Activated CD8-positive, alpha-beta memory T cell treated with anti-CD3 and anti-CD28 coated beads for 4 hours (primary cell): ENCODE measurements around the gene GOT1.

ENCODE experiments used
- DNase-seq, 2 donors: peaks; one replicate each; pipeline ENCODE4 v3.0.0-alpha.2; 2020; ENCODE audit warnings: low read depth in 2 of 2

Gene GOT1

DNA sequence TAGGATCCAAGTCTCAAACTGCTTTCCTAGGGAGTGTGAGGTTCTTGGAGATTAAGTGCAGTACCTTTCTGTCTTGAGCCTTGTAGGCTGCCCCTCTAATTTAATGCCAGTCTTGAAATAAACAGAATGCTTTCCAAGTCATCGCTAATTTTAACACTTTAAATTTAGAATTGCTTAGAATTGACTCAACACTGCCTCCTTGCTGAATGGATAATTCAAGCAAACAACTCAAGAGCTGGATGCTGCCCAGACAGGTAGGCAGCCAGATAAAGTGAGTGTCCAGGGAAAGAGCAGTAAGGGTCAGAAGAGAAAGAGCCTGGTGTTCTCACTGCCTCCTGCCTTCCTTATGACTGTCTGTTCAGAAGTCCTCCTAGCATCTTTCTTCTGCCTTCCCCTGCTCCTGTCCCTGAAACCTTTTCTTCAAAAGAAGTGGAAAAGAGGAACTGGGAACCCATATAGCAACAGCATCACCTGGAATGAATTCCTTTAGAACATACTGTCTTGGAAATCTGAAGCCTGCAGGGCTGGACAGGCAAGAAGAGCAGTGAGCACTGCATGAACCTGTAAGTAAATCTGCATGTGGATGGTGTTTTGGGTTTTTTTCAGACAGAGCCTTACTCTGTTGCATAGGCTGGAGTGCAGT lies 3.1 kb upstream of the GOT1 start:
- DNase-seq = no peak

DNA sequence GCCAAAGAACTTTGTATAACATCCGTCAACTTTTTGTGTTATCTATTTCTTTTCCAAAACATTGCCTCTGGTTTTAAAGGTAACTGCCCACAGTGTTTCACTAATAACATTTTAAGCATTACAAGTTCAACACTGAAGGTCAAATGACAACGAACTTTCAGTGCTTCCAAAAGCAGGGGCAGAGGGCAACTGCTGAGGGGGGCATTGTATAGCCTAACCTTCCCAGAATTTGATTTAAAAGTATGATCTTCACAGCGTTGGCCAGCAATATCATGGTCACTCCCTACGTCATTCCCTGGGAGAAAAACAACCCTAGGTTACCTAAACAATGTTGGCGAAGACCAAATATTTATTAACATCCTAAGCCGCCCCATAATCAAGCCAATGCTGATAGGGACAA lies 2.5 kb upstream of the GOT1 start:
- no peak for DNase-seq

DNA sequence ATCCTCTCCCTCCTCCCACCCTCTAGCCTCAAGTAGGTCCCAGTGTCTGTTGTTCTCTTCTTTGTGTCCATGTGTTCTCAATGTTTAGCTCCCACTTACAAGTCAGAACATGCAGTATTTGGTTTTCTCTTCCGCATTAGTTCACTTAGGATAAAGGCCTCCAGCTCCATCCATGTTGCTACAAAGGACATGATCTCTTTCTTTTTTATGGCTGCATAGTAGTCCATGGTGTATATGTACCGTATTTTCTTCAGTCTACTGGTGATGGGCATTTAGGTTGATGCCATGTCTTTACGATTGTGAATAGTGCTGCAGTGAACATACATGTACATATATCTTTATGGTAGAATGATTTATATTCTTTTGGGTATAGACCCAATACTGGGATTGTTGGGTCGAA lies 1.6 kb upstream of the GOT1 start:
- DNase-seq = no peak

DNA sequence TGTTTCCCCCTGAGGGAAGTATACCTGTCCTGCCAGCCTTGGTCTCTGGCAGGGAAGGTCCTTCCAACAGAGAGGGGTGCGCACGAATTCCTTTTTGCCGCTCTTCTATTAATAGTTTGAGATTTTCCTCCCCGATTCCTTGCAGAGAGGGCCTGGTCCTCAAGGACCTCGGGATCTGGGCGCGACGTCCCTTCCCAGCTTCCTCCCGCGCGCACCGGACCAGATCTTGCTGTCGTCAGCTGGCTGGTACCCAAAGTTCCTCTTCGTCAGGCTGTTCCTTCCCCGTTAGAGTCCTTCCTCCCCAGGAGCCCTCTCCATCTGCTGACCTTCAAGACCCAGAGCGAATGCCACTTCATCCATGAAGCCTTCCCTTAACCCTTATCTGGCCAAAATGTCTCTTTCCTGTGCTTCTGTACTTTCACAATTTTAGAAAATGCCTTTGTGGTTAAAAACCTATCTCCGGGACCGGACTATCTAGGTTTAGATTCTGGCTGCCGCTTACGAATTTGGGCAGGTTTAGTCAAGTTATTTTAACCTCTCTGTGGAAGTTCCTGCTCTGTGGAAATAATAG lies 851 bp upstream of the GOT1 start:
- no peak for DNase-seq

DNA sequence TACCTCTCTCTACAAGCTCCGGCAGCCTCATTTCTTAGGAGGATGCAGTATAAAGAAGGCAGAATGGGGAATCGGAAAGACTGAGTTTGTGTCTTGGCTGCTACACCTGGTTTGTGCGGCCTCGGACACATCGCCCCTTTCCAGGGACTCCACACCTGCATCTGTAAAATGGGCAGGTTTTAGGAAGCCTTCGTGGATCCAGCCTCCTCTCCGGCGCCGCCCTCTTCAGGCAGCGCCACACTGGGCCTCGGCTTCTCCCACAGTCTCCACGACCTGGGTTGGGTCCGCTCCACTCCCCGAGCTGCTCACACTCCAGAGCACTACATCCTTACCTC lies 341 bp downstream of the GOT1 start:
- DNase-seq = no peak

DNA sequence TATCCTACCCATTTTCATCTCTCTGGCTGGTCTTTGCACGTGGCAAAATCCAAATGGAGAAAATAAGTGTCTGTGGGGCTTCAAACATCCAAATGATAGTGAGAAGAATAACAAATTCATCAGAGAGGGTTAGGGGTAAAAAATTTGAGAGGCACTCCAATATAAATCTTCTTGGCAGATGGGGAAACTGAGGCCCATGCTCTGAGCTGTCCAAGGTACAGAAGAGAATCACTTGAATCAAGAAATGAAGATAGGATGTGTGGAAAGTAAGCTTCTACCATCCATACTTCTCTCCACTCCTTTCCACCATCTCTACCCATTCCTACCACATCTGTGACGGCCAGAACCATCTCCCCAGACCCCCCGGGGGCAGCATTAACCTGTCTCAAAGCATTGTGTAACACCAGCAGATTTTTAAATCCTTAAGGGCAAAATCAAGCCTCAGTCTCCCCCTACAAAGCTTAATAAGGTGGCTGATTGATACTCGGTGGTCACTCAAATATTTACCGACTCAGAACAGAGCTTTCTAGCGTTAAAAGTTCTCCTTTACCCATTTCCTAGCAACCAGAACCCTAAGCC lies 818 bp downstream of the GOT1 start:
- no peak for DNase-seq

DNA sequence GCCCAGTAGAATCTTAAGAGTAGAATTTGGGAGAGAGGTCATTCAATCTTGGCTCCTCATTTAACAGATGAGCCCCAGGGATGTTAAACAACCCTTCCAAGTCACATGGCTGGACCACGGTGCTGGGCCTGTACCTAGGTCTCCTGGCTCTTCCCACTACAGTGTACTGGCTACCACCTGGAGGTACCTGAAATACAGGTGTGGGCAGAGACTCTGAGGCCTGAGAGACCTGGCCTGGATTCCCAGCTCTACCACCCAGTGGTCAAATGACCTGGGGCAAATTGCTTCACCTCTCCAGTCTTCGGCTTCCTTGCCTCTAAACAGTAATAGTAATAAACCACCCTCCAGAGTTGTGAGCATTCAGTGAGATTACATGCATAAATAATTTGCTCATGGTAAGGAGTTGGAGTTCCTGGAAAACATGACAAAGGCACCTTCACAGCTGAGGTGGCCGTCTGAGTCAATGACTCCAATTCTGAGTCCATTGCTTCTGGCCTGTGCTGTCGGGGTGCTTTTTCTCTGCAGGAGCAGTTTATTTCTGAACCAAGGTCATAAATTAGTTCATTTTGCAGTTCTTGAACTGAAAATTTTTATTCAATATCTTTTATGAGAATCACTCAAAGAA lies 2.7 kb downstream of the GOT1 start:
- DNase-seq = no peak

DNA sequence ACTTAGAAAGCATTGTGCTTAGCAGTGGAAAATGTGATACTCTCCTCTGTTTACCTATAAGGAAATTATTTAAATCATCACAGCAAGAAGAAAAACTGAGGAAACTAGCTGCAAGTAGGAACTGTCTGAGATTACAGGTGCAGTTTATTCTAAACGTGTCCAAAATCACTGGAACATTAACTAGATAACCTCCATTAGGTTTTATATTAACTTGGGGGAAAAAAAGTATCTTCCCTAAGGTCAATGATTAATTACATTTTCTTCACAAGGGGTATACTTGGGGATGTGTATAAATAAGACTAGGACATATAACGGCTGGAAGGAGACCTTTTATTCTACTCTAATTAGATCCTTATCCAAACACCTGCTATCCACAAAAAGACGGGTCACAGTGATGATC lies 3.7 kb downstream of the GOT1 start:
- no peak for DNase-seq

DNA sequence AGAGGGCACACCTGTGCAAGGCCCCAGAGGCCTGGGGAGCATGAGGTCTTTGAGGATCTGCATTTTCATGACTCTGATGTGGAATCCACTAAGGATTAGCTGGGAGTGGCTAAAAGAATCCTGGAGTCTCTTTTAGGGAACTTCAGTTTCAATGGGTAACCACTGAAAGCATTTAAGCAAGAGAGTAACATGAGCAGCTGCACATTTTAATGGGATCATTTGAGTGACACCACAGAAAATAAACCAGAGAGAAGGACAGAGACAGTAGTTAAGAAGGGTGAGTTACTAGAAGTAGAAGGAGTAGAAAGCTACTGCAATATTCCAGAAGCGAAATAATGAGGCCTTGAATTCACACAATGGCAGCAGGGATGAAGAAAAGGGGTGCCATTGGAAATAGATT lies 5.2 kb downstream of the GOT1 start:
- no peak for DNase-seq

DNA sequence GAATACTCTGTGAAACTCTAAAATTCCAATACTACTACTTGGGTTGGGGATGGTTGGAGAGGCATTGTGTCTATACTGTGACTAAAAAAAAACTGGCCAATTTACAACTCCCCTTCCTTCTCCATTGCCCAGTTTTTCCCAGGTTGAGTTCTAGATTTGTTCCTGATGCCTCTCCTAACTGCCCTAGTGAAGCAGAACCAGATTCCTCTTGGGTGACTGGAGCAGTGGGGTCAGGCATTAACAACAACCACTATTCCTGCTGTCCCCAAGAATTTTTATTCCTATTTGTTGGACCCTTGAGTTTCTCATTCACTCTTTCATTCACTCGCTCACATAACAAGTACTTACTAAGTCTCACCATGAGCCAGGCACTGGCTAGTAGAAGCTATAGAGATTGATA lies 5.8 kb downstream of the GOT1 start:
- DNase-seq = no peak

DNA sequence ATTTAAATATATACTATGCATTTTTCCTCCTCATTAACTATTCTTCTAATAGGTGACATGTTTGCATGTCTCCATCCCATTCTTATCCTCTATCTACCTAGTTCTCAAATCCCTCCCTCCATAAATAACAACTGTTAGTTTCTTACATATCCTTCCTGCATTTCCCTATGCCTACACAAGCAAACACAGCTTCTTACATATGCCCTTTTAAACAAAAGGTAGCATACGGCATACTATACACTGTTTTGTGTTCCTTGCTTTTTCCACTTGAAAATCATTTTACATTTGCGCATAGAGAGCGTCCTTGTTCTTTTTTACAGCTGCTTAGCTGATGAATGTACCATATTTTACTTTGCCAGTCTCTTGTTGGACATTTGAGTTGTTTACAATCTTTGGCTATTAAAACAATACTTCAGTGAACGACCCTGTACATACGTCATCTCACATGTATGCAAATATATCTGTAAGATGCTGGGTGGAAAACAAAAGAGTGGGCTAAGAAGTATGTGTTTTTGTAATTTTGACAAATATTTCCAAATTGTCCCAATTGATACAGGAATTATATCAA lies 7.8 kb downstream of the GOT1 start:
- DNase-seq = no peak

DNA sequence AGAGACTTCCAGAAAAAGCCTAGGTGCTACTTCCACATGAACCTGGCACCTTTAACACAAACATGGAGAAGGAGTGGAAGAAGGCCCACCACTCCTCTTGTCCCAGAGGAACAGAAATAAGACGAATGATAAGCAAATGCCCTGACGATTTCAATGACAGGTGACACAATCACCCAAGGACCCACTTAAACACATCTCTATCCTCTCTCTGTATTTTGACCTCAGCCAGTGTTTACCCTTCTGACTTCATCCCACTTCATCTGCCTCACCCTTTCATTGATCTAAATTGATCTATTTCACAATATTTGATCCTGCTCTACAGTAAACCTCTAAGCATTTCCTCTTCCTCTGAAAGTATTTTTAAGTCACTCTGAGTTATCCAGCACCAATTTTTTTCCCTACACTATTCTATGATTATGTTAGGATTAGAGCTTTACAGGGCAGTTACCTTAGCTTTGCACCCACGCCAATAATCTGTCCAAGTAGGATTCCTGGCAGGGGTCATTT lies 9.1 kb downstream of the GOT1 start:
- no peak for DNase-seq

DNA sequence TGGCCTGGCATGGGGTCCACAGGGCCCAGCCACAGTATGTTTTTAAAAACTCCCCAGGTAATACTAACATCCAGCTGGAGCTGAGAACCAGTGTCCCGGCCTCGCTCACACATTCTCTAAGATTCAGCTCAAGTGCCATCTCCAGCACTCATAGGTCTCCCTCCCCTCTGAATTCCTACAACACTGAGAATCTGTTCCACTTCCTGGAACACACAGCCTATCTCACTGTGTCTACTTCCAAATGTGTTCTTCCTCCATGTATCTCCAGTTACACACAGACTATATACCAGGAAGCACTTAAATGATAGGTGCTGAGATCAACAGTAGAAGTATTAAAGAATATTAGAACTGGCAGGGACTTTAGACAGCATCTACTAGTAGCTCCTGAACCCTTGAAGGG lies 10.7 kb downstream of the GOT1 start:
- DNase-seq = no peak

DNA sequence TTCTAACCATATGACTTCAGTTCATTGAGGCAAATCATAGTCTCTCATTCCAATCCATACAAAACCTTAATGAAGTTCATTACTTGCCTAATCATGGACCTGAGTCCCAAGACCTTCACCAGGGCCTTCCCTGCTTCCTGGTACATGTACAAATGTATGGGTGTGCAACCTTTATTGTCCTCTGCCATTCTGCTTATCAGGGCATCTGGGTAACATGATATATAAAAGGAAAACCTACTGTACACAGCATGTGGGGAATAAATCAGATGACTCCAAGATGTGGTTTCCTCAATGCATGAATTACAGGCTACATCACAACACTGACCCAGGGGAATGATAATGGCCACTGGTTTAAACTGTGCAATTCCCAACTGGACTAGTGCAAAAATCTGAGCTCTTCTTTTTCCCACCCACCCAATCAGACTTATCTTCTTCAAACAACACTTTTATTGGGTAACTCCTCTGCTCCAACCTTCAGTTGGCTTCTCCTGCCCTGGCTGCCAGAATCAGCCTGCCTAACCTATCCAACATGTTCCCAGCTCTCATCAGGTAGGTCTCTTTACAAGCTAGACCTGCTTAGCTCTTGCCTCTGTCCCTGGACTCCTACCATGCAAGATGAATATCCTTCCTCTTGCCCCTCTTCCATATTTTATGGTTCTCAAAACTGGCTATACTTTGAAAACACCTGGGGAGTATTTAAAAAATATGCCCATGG lies 11.4 kb downstream of the GOT1 start:
- no peak for DNase-seq

DNA sequence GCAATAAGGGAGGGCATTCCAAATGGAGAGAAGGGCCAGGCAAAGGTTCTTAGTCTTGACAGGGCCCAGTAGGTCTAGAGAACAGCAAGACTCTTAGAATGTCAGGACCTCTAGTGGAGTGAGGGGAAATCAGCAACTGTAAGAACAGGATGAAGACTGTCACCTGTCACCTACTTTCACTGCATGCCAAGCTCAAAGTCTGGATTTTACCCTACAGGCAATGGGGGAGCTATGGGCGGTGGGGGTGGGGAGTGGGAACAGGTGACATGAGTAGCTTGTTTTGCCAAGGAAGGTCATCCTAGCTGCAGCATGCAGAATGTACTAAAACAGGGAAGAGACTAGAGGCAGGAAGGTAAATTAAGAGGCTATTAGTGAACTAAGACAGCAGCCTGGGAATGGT lies 18.3 kb downstream of the GOT1 start:
- DNase-seq = no peak

DNA sequence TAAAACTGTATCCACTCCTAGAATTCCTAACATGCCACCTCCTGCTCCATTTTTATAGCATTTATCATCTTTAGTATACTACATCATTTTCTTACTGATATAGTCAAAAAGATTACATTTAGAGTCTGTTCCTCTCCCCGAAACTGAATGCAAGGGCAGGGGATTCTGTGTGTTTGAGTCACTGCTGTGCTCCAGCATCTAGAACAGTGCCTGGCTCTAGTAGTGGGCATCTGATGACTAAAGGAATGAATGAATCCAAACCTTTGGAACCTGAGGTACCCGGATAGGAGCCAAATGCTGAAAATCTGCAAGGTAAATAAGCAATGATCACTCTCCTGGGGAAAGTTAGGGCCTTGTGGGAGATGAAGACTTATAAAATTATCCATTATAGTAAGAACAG lies 18.9 kb downstream of the GOT1 start:
- DNase-seq = no peak

DNA sequence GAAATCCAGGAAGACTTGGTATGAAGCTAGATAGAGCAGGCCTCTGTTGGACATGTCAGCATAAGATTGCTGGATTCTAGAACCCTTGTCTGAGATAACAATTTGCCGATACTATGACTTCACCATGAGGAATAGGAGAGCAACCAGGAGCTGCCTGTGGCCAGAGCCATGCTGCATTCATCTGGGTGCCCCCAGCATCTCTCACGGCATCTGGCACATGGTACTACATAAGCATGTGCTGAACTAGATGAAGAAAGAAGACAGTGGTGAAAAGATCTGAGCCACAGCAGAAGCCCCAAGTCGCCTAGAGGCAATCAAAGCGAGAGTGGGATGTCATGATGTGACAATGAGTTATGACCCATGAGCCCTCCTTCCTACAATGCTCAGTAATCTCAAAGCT lies 19.5 kb downstream of the GOT1 start:
- DNase-seq = no peak

DNA sequence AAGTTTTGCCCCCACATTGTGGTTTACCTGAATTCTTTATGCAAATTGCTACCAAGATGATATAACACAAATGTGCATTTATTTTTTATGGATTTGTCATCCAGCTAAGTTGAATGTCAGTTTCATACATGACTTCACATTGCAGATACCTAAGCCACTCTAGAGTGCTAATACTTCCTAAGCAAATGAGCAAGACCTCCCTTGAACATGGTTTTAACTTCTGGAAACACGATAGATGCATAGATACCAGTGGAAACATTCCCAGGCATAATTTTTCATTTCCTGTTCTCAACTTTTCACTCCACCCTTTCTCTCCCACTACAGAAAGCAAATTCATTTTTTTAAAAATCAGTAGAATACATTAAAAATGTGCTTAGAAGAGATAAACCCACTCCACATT lies 20.3 kb downstream of the GOT1 start:
- no peak for DNase-seq

DNA sequence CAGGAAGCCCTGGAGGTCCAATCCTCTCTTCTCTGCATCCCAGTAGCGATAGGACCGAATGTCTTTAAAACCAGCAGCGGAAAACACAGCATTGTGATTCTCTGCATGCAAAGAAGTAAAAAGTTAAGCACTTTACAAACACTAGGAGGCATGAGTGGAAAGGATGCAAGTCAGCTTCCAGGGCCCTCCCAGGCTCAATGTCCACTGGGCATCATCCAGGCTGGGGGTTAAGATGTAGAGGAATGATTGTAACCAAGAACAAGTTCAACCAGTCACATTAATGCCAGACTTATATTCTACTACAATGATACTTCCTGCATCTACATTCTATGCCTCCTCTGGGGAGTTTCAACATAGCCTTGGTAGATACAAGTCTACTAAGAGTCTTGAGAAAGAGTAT lies 24.3 kb downstream of the GOT1 start:
- no peak for DNase-seq

DNA sequence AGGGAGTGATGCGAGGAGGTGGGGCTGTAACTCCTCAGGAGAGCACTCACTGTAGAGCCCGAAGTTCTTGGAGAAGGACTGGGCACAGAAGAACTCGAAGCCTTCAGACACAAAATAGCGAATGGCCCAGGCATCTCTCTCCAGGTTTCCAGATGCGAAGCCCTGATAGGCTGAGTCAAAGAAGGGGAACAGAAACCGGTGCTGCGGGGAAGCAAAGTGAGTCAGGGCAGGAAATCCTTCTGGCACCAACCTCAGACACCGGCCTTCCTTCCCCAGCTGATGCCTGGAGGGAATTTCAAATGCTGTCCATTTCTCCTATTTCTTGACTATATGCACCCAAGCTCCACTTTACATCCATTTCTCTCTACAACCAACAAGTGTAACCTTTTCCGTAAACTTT lies 26.8 kb downstream of the GOT1 start:
- DNase-seq = no peak

DNA sequence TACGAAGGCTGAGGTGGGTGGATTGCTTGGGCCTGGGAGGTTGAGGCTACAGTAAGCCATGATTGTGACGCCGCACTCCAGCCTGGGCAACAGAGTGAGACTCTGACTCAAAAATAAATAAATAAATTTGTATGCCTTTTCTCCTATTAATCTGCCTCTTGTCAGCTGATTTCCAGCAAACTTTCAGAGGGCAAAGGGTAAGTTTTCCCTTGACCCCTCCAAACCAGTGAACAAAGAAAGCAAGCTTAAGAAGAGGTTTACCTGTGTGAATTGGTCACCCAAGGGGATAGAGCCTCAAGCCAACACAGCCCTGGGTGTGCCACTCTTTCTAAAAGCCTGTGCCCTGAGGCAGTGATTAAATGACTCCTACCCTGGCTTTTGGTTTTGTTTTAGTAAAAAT lies 30.8 kb downstream of the GOT1 start:
- DNase-seq = no peak

DNA sequence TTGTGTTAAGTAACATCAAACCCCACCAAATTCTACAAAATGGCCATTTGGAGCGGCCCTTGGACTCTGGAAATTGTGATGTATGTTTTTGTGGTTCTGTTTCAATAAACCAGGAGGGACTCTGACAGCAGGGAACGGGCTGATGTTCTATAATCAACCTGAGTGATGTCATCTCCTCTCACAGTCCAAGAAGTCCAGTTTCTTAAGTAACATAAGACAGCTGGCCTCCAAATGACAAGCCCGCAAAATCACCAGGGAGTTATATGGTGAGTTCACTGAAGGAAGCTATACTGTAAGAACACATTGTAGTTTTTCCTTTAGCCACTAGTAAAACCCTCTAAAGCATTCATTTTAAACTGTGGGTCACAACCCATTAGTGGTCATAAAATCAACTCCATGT lies 34.0 kb downstream of the GOT1 start:
- DNase-seq = no peak
